GM19395 (cell line): ENCODE data around the gene HOXB6.

Experiments used
- ATAC-seq: cut with Tn5 transposase; IDR thresholded peaks from one replicate; pipeline ENCODE4 v1.9.1; 2021; ENCODE audit warnings: mild to moderate bottlenecking, moderate library complexity; ENCODE audit not compliant: unreplicated experiment

HOXB6 gene

DNA sequence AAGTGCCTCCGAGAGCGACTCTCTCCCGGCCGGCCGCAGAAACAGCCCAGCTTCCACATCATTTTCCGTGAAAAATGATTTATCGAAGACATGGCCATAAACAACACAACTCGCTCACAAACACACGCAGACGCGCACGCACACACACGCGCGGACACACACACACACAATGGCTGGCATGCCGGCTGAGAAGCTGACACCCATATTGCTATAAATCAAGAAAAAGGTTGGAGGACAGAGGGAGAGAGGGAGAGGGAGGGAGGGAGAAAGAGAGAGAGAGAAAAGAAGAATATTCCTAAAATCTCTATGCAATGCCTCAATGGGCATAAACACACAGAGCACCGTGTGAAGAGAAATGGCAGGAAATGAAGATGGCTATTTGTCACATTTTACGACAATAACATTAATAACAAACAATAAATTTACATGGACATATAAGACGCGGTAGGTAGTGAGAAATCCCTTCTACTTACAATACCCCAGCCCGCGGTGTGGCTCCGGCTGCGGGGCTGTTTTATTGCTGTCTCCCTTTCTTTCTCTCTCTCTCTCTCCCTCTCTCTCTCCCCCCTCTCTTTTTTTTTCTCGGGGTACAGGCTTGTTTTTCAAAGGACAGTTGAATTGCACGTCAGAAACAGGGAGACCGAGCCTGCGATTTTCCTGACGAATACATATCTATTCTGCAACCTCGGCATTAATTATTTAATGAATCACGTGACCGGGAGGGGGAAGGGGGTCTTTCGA lies 36.1 kb downstream of the HOXB6 start:
- no peak for ATAC-seq

DNA sequence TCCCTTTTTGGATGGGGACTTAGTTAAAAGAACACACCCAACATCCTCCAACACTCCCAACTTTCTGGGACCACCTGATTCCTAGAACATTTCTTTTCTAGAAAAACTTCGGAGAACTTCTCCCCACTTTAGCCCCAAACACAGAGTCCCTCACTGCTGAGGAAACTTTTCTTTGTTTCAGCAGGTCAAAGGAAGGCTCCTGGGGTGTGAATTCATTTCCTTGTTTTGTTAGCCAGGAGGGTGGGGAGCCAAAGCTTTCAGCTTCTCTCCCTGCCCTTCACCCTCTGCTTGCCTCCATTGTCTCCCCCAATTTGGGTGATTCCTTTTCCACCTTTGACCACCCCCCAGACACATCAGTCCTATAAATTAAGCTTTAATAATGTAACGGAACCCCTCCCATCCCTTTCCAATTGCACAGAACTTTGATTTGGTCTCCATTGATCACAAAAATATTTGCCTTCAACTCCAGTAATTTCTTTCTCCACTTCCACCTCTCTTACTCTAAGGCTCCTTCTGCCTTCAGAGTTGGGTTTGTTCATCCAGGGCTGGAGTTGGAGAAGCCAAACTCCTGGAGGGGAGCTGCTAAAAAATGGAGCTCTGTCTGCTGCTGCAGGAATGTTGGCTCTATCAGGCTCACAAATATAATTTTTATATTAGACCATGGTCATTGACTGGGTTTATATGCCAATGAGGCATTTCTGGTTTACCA lies 37.0 kb downstream of the HOXB6 start:
- ATAC-seq = no peak

DNA sequence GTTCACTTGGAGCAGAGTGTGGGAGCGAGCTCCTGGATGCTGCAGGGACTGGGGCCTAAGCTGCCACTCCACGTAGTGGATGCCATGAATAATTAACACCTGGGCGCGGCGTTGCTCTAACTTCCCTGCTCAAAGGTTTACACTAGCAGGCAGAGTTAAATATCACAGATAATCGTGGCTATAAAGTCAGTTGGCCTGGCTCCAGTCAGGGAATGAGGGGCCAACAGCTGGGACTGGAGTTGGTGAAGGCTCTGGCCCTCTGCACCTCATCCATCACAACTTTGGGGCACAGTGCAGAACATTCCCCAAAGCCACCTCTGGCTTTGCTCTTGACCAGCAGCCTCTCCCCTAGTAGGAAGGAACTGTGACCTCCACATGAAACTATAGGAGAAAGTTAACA lies 37.6 kb downstream of the HOXB6 start:
- no peak for ATAC-seq

DNA sequence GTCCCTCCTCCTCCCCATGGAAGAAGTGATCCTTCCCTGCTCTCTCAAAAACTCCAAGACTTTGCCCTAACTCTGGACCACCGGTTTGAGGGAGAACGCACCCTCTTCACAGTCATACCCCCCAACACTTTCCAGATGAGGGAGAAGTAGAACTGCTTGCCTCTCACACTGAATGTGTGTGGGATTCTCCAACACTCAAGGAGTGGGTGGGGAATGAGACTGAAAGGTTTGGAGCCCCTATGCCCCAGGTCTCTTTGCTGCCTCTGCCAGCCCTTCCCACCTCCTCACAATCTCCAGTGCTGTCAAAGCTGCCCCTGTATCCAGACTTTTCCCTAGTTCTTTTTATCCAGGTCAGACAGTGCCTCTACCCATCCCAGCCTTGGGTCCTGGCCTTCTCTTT lies 38.1 kb downstream of the HOXB6 start:
- no peak for ATAC-seq

DNA sequence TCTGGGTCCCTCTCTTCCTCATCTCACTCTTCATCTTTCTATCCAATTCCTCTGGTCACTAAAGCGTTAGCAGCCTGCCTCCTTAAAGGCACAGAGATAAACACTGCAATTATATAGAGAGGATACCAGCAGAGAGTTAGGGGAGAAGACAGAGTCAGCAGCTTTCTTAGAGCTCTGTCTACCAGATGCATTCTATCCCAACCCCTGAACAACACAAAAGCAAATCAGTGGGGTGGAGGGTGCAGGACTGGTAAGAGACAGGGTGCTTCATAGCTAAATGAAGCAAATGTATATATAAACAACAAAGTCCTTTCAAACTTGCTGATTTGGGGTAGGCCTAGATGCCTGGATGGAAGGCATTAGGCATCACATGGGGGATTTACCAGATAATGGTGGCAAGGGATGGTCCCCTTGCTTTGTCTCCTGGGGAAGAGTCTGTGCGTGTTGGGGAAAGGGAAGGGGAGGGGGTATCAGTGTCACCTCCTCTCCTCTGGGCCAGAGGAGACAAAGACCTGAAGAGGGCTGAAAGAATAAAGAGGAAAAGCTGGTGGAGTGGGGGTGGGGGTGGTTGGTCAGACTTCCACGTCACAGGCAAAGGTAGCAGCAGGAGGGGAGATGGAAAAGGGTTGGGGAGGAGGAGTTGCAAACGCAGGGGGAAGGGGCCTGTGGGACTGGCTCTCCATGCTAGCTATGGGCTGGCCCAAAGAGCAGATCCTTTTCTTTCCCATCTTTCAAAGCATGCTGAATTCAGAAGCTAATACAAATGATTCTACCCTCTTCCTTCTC lies 38.7 kb downstream of the HOXB6 start:
- no peak for ATAC-seq

DNA sequence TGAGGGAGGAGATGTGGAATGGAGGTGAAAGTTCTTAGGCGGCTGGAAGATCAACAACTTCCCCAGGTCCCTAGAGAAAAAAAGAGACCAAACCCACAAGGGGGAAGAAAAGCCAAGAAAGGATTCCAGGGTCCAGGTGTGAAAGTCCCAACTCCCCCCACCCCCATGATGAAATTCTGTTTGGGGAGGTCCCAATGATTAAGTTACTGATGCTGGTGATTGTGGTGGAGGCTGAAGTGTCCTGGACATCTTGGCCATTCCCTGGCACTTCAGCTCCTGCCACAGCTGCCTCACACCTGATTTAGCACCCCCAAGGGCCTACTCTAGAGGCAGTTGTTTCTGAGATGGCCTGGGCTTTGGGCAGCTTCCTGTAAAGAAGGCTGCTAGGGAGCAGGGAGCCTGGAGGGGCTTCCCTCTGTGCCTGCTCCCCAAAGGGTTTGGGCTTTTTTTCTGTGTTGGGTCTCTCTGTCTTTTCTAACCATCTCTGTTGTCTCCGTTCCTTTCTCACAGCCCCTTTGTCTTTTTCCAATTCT lies 39.7 kb downstream of the HOXB6 start:
- no peak for ATAC-seq

DNA sequence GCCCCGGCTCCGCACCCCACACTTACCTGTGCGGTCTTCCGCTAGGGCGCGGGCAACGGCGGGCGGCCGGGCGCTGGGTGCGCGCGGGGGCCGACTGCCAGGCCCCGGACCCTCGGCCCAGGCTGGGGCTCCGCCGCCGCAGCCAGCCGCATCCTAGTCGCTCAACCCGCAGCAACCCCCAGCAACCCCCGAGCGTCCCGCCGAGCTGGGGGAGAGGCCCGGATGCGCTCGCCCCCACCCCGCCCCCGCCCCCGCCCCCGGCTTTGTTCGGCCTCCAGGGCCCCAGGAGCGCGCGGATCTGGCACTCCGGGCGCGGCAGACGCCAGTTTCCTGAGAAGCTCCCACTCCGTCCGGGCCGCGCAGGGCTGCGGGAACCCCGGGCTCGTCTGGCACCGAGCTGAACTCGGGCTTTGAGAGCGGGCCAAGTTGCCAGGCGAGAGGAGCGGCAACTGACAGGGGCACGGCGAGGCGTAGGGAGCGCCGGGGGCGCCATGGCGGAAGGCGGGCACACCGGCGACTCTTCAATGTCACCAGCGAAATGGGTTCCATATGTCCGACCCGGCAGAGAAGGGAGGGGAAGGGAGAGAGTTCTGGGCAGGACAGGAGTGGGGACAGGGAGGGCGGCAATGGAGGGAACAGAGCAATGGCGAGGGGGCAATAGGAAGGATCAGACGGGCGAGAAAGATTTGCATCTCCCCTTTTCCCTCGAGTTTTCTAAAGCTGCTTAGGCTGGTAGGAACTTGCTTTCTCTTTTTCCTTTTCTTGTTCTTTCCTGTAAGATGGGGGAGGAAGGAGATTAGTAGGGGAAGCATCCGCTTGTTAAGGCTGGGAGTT lies 40.4 kb downstream of the HOXB6 start:
- no peak for ATAC-seq

DNA sequence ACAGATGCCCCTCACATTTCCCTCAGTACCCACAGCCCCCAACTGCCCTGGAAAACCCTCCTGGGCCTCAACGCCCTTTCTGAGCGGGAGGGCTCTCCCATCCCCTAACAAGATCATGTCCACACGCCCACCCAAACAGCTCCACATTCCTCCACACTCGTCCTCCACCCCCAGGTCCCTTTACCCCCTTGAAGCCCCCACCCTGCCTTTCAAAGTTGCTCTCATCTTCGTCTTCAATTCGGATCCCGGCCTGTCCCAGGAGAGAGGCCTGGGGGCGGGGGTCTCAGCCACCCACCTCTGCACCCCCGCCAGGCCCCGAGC lies 41.0 kb downstream of the HOXB6 start:
- no peak for ATAC-seq

DNA sequence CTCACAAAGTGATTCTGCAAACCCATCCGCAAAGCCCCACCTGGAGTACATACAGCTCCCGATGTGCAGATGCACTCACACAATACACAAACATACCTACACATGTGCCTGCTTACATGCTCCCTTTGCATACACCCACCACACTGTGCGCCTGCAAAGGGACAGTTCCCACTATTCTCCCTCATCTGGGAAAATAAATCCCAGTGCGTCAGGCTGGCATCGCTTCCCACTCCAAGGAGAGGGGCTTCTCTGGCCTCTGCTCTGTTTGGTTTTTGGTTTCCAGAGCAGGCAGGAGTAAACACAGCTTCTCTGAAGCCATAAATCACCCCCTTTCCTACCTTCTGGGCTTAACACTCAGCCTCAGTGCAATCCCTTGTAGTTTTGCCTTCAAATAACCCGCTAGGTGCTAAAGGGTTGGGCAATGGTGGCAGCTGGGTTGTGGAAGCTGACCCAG lies 41.4 kb downstream of the HOXB6 start:
- ATAC-seq = no peak

DNA sequence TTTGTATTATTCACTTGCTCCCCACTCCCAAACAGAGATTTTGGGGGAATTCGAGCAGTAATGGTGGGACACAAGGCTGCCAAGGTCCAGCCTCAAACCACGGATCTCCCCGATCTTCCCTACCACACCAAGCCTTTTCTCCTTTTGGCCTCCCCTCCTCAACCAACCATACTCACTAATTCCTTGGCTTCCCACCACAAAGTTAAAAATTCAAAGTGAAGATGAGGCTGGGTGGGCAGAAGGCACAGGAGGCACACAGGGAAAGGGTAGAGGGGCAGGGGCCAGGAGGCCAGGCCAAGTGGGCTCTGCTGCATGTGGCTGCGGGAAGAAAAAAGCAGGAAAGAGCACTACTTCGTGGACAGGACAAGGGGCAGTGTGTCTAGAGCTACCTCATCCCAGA lies 41.9 kb downstream of the HOXB6 start:
- ATAC-seq = no peak

DNA sequence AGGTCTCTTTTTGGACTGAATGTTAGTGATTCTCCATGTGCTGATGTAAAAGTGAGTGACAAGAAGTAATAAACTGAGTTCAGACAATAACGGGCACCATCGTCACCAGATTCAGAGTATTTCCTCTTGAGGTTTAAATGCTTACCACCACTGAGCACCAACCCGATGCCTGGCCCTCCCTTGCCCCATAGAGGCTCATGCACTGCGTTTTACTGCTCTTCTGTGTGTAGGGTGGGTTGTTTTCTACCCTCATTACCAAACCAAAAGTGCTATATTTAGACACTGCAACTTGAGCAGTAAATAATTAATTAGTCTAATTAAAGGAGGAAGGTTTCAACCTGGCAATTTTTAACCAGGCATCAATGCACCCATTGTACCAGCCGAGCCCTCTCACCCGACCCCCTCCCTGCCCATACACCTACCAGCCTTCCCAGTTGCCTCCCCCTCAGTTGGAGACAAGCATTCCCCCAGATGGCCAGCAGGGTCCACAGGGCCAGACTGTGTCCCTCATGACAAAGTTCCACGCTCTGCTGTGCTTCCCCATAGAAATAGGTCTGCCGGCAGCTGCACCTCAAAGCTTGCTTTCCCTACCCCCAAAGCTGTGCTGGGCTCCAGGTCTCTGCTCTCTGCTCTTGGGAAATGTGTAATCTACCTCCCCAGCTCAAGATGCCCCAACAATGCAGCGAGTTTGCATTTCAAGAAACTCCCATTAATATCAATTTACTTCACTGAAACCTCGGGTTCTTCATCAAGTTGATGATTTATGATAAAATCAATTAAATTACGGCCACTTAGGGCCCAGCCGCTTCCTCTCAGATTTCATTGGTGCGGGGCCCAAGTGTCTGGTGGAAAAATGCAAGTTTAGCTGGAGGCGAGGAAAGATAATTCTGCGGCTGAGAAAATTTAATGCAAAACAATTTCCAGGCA lies 42.6 kb downstream of the HOXB6 start:
- peak; percentile 66 for ATAC-seq

DNA sequence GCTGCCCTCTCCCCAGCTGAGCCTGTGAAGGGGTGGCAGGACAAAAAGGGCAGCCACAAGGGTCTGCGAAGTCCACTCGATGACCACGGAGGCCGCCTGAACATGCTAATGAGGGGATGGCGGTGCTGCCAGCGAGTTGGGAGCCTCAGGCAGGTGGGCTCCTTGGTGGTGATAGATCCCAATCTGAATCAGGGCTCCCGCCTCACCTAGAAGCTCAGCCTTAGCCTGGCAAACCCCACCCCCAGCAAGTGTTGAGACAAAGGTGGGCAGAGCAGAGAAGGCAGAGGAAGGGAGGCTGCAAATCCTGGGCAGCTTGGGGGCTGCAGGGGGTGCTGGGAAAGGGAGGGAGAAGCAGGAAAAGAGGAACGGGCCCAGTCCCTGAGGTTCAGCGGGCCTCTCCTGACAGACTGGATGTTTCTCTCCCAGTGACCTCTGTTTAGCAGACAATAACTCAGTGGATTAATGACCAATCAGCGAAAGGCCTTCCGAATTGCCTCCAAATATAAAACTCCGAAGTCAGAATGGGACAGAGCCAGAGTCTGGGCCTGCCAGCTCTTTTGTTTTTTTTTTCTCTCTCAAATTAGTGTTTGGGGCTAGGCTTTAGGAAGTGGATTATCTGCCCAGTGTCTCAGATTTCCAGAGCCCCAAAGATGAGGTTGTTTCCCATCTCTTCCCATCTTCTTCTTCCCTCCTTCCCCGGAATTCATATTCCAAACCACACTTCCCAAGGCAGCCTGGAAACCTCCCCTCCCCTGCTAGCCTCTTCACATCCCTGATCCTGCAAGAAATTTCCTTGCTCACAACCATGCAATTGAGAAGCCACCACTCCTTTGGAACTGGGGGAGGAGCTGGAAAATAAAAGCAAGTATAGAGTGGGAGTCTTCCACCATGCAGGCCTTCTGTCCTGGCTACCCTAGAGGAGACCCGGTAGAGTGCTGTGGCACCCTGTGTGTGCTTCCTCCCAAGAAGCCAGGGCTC lies 44.7 kb downstream of the HOXB6 start:
- ATAC-seq = no peak

DNA sequence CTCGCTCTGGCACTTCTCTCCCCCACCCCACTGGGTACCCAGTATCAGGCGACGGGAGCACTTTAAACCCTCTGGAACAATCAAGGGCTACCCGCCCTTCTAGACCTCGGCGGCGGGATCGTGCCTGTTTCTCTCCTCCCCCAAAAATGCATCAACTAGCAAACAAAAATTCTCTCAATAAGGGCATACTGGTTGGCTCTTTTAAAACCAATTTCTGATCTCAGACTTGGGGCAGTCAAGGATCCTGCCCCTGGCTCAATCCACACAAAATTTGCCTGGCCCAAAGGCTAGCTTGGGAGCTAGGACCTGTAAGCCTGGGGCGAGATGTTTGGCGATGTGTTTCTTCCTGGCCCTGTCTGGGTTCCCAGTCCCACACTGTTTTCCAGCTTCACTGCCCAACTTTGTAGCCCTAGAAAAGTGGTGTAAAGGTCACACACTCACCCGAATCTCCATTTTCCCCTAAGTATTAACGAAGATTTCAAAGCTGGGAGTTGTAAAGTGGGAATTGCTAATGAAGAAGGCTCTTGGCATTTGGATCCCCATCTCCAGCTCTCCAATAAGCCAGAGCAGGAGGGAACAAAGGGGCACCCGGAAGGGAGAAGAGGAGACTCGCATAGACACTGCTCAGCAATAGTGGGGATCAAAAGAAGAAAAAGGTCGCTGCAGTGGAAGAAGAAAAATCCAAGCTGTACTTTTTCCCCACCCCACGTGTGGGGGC lies 45.5 kb downstream of the HOXB6 start:
- no peak for ATAC-seq

DNA sequence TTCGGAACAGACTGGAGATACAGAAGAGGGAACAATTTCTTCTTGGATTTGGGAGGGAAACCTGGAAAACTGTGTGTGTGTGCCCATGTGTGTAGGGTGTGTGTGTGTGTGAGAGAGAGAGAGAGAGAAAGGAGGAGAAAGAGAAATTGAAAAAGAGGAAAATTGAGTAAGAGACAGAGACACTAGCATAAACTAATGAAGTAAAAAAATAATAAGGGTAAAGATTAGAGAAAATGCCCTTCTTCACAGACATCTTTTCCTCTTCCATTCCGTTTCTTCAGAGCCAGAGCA lies 46.0 kb downstream of the HOXB6 start:
- ATAC-seq = no peak

DNA sequence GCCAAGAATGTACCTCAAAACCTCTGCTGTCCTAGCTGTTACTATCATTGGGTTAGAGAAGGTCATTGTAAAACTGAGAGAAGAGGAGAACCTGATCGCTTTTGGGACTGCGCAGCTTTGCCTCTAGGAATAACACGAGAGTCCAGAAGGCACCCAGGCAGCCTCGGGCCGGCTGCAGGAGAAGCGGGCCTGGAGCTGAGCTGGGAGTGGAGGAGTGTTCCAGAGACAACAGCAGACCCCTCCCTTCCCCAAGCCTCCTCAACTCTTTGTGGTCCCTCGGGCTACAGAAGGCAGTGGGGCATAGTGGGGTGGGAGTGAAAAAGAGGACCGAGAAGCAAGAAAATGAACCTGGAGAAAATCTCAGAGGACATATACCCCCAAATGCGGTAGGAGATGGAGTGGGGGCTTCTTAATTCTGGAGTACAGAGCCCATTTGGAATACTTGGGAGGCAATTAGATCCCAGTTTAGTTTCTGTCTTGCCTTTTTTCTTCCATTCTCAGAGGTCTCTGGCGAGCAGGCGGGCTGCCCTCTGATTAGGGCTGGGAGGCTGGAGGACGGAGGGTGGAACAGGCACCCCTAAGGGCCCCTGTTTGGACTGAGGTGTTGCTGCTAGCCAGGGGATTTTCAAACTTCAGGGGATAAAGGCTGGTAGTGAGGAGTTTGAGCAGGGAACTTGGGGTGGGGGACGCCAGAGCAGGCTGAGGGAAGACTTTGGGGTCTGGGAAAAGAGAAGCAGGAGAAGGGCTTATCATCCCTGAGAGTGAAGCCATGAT lies 46.5 kb downstream of the HOXB6 start:
- ATAC-seq = no peak

DNA sequence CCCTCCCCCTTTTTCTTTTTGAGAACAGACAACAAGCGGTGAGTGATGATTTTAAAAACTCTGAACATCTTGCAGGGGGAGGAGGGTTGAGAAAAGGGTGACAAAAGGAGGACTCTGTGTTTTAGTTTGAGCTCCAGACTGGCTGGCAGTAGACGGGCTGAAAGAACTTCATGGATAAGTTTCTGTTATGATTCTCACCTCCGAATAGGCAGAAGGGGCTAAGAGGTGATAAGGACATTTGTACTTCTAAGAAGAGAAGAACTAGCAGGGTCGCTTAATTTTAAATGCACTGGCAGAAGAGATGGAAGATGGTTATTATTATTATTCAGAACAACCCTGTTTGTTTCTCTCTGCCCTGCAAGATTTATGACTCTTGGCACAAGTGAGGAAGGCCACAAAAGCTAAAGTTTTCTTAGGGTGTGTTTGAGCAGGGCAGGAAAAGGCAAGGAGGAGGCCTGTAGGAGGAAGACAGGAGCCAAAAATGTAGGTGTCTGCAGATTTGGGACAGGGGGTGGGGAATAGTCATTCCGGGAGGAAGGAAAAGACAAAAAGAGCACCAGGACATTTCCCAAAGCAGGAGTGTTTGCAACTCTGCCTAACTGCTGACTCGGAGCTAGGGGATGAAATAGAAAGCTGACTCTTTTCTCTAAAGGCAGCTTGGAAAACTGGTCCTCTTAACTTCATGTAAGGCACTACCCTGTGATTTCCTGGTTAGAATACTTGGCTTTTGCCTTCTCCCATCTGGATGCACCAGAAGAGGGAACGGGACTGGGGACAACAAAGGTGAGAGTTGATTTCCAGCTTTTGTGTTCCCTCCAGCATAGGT lies 48.0 kb downstream of the HOXB6 start:
- no peak for ATAC-seq

DNA sequence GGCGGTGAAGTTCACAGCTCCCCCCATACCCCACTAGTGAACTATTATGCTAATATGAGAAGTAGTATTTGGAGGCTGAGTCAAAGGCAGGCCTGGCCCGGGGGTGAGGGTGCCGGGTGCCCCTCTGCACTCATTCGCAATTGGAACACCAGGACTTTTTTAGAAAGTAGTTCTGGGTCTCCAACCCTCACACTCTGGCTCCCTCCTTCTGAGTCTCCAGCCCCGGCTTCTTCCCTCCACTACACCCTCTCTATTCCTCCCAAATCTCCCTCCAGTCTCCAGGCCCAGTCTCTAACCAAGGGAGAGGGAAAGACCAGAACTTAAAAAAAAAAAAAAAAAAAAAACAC lies 48.6 kb downstream of the HOXB6 start:
- ATAC-seq = no peak
